Measurements from ENCODE around the gene ADGRB2.

Gene ADGRB2

GRCh38 chr1:31768407-31768907, 4.3 kb upstream of the ADGRB2 start:
- no peaks in the 10 kb centered on the region for H3K36me3 Mint-ChIP-seq (ENCODE audit: low read depth)
- ATAC-seq (no peak), DNase-seq (no peak)
- H3K9me3 Mint-ChIP-seq = no peaks in the 10 kb centered on the region
- peaks cover 24% of the 10 kb centered on the region for H3K27me3 Mint-ChIP-seq
- H3K27ac Mint-ChIP-seq = no peak overlapping the region
- H3K4me1 Mint-ChIP-seq = peaks cover 39% of the 10 kb centered on the region
- H3K4me3 Mint-ChIP-seq = no peak overlapping the region

- Mint-ChIP-seq H3K27me3 (peaks cover 19% of the 10 kb centered on the region), H3K27ac (no peak overlapping the region), H3K4me3 (no peak overlapping the region), H3K4me1 (peaks cover 35% of the 10 kb centered on the region), H3K9me3 (no peaks in the 10 kb centered on the region), H3K36me3 (ENCODE audit: low read depth) (no peaks in the 10 kb centered on the region)
- ATAC-seq (no peak), DNase-seq (no peak)
These were observed 3.1 kb upstream of the ADGRB2 start for GRCh38 chr1:31767225-31767624.

- H3K27ac Mint-ChIP-seq = no peak overlapping the region
- peaks cover 19% of the 10 kb centered on the region for H3K27me3 Mint-ChIP-seq
- DNase-seq (no peak), ATAC-seq (no peak)
- H3K4me3 Mint-ChIP-seq = no peak overlapping the region
- H3K9me3 Mint-ChIP-seq = no peaks in the 10 kb centered on the region
- no peaks in the 10 kb centered on the region for H3K36me3 Mint-ChIP-seq (ENCODE audit: low read depth)
- H3K4me1 Mint-ChIP-seq = peaks cover 32% of the 10 kb centered on the region
These were observed 1.4 kb upstream of the ADGRB2 start for GRCh38 chr1:31765516-31765915.

- Mint-ChIP-seq H3K27ac (no peak overlapping the region), H3K4me1 (peaks cover 35% of the 10 kb centered on the region), H3K27me3 (peaks cover 22% of the 10 kb centered on the region), H3K9me3 (no peaks in the 10 kb centered on the region), H3K4me3 (no peak overlapping the region), H3K36me3 (ENCODE audit: low read depth) (no peaks in the 10 kb centered on the region)
- peak; percentile 42 for DNase-seq
- no peak for ATAC-seq
These were observed 914 bp upstream of the ADGRB2 start for GRCh38 chr1:31765041-31765467.

GRCh38 chr1:31763671-31764311, 349 bp downstream of the ADGRB2 start:
- H3K9me3 Mint-ChIP-seq = no peaks in the 10 kb centered on the region
- peaks cover 26% of the 10 kb centered on the region for H3K4me1 Mint-ChIP-seq
- H3K4me3 Mint-ChIP-seq = peak overlapping the region; percentile 70
- no peak for ATAC-seq
- H3K27me3 Mint-ChIP-seq = peaks cover 25% of the 10 kb centered on the region
- H3K27ac Mint-ChIP-seq = no peak overlapping the region
- H3K36me3 Mint-ChIP-seq (ENCODE audit: low read depth) = no peaks in the 10 kb centered on the region
- no peak for DNase-seq

GRCh38 chr1:31762726-31763670, 1.1 kb downstream of the ADGRB2 start:
- Mint-ChIP-seq H3K4me3 (peak overlapping the region; percentile 70), H3K4me1 (peaks cover 23% of the 10 kb centered on the region), H3K27me3 (peaks cover 25% of the 10 kb centered on the region), H3K9me3 (no peaks in the 10 kb centered on the region), H3K36me3 (ENCODE audit: low read depth) (no peaks in the 10 kb centered on the region), H3K27ac (no peak overlapping the region)
- DNase-seq (peak; percentile 78), ATAC-seq (peak; percentile 31)

GRCh38 chr1:31762323-31762722, 1.8 kb downstream of the ADGRB2 start:
- no peaks in the 10 kb centered on the region for H3K9me3 Mint-ChIP-seq
- H3K36me3 Mint-ChIP-seq (ENCODE audit: low read depth) = no peaks in the 10 kb centered on the region
- ATAC-seq (no peak), DNase-seq (no peak)
- H3K27me3 Mint-ChIP-seq = peaks cover 25% of the 10 kb centered on the region
- no peak overlapping the region for H3K27ac Mint-ChIP-seq
- no peak overlapping the region for H3K4me3 Mint-ChIP-seq
- H3K4me1 Mint-ChIP-seq = peaks cover 23% of the 10 kb centered on the region

- H3K27ac Mint-ChIP-seq = no peak overlapping the region
- no peak overlapping the region for H3K4me3 Mint-ChIP-seq
- DNase-seq = no peak
- ATAC-seq = no peak
- H3K36me3 Mint-ChIP-seq (ENCODE audit: low read depth) = no peaks in the 10 kb centered on the region
- H3K27me3 Mint-ChIP-seq = peaks cover 25% of the 10 kb centered on the region
- H3K4me1 Mint-ChIP-seq = peaks cover 23% of the 10 kb centered on the region
- H3K9me3 Mint-ChIP-seq = no peaks in the 10 kb centered on the region
These were observed 2.3 kb downstream of the ADGRB2 start for GRCh38 chr1:31761883-31762282.

GRCh38 chr1:31760471-31761470, 3.4 kb downstream of the ADGRB2 start:
- Mint-ChIP-seq H3K27ac (no peak overlapping the region), H3K27me3 (peaks cover 25% of the 10 kb centered on the region), H3K4me1 (peaks cover 23% of the 10 kb centered on the region), H3K4me3 (peak overlapping the region; percentile 34), H3K36me3 (ENCODE audit: low read depth) (no peaks in the 10 kb centered on the region), H3K9me3 (no peaks in the 10 kb centered on the region)
- ATAC-seq (peak; percentile 33), DNase-seq (peak; percentile 61)

GRCh38 chr1:31759298-31760023, 4.7 kb downstream of the ADGRB2 start:
- H3K4me1 Mint-ChIP-seq = peaks cover 20% of the 10 kb centered on the region
- ATAC-seq (no peak), DNase-seq (no peak)
- H3K36me3 Mint-ChIP-seq (ENCODE audit: low read depth) = no peaks in the 10 kb centered on the region
- peaks cover 23% of the 10 kb centered on the region for H3K27me3 Mint-ChIP-seq
- H3K4me3 Mint-ChIP-seq = no peak overlapping the region
- no peak overlapping the region for H3K27ac Mint-ChIP-seq
- H3K9me3 Mint-ChIP-seq = no peaks in the 10 kb centered on the region

GRCh38 chr1:31758823-31759222, 5.3 kb downstream of the ADGRB2 start:
- no peak for ATAC-seq
- Mint-ChIP-seq H3K27me3 (peaks cover 23% of the 10 kb centered on the region), H3K4me3 (no peak overlapping the region), H3K27ac (no peak overlapping the region), H3K4me1 (peaks cover 20% of the 10 kb centered on the region), H3K9me3 (no peaks in the 10 kb centered on the region), H3K36me3 (ENCODE audit: low read depth) (no peaks in the 10 kb centered on the region)
- DNase-seq = no peak

- Mint-ChIP-seq H3K4me3 (no peak overlapping the region), H3K36me3 (ENCODE audit: low read depth) (no peaks in the 10 kb centered on the region), H3K27ac (no peak overlapping the region), H3K9me3 (no peaks in the 10 kb centered on the region), H3K4me1 (peaks cover 16% of the 10 kb centered on the region), H3K27me3 (peaks cover 17% of the 10 kb centered on the region)
- no peak for DNase-seq
- no peak for ATAC-seq
These were observed 6.2 kb downstream of the ADGRB2 start for GRCh38 chr1:31757989-31758388.

- peaks cover 16% of the 10 kb centered on the region for H3K27me3 Mint-ChIP-seq
- no peak for ATAC-seq
- H3K36me3 Mint-ChIP-seq (ENCODE audit: low read depth) = no peaks in the 10 kb centered on the region
- peaks cover 18% of the 10 kb centered on the region for H3K4me1 Mint-ChIP-seq
- H3K9me3 Mint-ChIP-seq = no peaks in the 10 kb centered on the region
- no peak overlapping the region for H3K27ac Mint-ChIP-seq
- no peak for DNase-seq
- H3K4me3 Mint-ChIP-seq = no peak overlapping the region
These were observed 6.9 kb downstream of the ADGRB2 start for GRCh38 chr1:31757204-31757679.

Data from activated naive CD8-positive, alpha-beta T cell treated with anti-CD3 and anti-CD28 coated beads, Interleukin-2, amount 50 U/mL, for 24 hours (primary cell).